Right hindlimb (tissue), 1 donor: ENCODE data around the gene NKX1-2.

Experiments
- DNase-seq: peaks from one replicate; pipeline ENCODE4 v3.0.0-alpha.2; 2018

NKX1-2 gene

GRCh38 chr10:124414076-124414475 is 35.8 kb downstream of the NKX1-2 start:
- no peak for DNase-seq

GRCh38 chr10:124409696-124410095 is 40.1 kb downstream of the NKX1-2 start:
- no peak for DNase-seq

DNA sequence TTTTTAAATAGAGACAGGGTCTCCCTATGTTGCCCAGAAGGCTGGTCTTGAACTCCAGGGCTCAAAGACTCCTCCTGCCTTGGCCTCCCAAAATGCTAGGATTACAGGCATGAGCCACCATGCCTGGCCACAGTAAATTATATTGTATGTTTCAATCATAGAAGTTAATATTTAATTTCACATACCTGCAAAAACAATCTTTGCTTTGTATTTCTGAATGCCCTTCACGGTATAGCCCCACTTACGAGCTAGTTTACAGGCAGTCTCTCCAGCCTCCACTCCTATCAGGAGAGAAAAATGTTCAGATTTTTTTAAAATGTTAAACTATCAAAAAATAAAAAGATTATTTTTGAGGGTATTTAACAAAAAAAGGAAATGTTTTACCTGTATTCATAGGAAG is 41.5 kb downstream of the NKX1-2 start:
- no peak for DNase-seq

DNA sequence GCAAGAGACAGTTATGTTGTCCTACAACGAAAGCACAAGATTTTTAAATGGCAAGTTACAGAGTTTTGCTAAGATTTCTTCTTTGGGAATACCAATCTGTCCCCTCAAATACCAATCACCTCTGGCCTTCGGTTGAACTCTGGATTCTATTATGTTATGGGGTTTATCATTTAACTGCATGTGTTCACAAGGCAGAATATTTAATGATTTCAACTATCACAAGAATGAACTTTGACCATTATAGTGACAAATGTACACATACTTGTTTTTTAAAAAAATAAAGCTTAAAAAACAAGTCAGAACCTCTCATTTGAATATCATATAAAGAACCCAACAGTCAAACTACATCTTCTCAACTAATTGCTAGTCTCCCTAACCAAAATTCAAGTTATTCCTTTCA is 42.4 kb downstream of the NKX1-2 start:
- DNase-seq, result no peak

GRCh38 chr10:124403548-124403947 is 46.3 kb downstream of the NKX1-2 start:
- DNase-seq, result no peak

DNA sequence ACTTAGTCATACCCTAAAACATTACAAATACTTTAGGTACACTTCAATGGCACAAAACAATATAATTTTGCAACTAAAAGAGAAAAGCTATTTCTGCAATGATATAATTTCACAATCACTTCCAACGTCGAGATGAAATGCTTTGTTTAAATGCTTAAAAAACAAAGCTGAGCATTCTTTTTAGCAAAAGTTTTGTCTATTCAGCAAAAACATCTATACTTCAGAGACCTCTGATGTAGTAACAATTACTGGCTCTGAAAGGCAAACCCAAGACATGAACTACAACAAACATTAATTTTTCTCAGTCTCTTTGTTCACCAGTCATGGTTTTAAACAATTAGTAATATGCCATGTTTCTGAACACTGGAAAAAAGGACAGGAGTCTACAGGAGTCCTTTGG is 47.6 kb downstream of the NKX1-2 start:
- no peak for DNase-seq

- DNase-seq, result no peak
Measured at GRCh38 chr10:124401633-124402032, 48.2 kb downstream of the NKX1-2 start.
